Measurements from ENCODE around the gene GSDME.

Gene GSDME

GRCh38 chr7:24701261-24702235 is 55.7 kb downstream of the GSDME start:
- no peaks in the 10 kb centered on the region for H3K27me3 ChIP-seq (ENCODE audit: insufficient read depth, poor library complexity, severe bottlenecking)
- DNase-seq (ENCODE audit: low read depth in 1 of 2, low spot score in 1 of 2): no peak
- TF ChIP-seq GABPA (IDR thresholded peaks at IDR 0.05; ENCODE audit: low read depth): no peak
- TF ChIP-seq REST (IDR thresholded peaks at IDR 0.05; ENCODE audit: insufficient replicate concordance, low read depth): no peak
- TF ChIP-seq CTCF (IDR thresholded peaks at IDR 0.05; ENCODE audit: insufficient read depth, low read length): no peak
- TF ChIP-seq POLR2AphosphoS5 (IDR thresholded peaks at IDR 0.05; ENCODE audit: low read depth): no peak
- TF ChIP-seq SPI1 (IDR thresholded peaks at IDR 0.05; ENCODE audit: borderline replicate concordance, low read depth): no peak
- no peak overlapping the region for H3K27ac ChIP-seq (replicated peaks)
- H3K4me3 ChIP-seq (replicated peaks; ENCODE audit: insufficient read depth, low read length): no peak overlapping the region

DNA sequence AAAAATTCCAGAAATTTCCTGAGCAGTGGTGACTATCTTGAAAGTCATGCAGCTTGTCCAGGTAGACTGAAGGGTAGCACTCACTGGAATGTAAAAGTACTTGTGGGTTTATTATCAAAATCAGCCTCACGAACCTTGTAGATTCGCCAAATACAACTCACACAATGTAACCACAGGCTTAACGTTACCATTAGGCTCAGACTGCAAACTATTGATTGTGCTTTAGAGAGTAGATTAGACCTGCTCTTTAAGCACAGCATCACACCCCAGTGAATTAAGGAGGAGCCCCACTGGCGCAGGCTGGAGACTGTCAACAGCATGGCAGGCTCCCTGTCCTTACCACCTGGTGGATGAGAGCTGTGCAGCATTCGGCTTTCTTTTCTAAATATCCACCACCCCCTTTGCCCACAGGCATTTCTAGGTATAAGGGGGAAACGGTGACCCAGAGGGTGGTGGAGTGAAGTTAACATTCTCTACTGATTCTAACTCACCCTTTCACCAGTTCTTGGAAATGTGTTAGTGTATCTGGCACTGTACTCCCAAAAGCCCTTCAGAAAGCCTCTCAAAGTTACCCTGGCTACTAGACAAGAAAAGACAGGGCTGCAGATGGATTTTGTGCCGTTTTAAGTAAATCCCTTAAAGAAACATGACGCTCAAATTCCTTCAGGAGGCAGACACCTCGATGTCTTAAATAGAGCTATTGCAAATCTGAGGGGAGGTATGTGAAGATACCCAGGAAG is 56.6 kb downstream of the GSDME start:
- TF ChIP-seq CTCF (IDR thresholded peaks at IDR 0.05; ENCODE audit: insufficient read depth, low read length) (no peak), SPI1 (IDR thresholded peaks at IDR 0.05; ENCODE audit: borderline replicate concordance, low read depth) (no peak), GABPA (IDR thresholded peaks at IDR 0.05; ENCODE audit: low read depth) (no peak), REST (IDR thresholded peaks at IDR 0.05; ENCODE audit: insufficient replicate concordance, low read depth) (no peak), POLR2AphosphoS5 (IDR thresholded peaks at IDR 0.05; ENCODE audit: low read depth) (no peak)
- DNase-seq (ENCODE audit: low read depth in 1 of 2, low spot score in 1 of 2): no peak
- no peak overlapping the region for H3K4me3 ChIP-seq (replicated peaks; ENCODE audit: insufficient read depth, low read length)
- H3K27ac ChIP-seq (replicated peaks): no peak overlapping the region
- H3K27me3 ChIP-seq (ENCODE audit: insufficient read depth, poor library complexity, severe bottlenecking): no peaks in the 10 kb centered on the region

DNA sequence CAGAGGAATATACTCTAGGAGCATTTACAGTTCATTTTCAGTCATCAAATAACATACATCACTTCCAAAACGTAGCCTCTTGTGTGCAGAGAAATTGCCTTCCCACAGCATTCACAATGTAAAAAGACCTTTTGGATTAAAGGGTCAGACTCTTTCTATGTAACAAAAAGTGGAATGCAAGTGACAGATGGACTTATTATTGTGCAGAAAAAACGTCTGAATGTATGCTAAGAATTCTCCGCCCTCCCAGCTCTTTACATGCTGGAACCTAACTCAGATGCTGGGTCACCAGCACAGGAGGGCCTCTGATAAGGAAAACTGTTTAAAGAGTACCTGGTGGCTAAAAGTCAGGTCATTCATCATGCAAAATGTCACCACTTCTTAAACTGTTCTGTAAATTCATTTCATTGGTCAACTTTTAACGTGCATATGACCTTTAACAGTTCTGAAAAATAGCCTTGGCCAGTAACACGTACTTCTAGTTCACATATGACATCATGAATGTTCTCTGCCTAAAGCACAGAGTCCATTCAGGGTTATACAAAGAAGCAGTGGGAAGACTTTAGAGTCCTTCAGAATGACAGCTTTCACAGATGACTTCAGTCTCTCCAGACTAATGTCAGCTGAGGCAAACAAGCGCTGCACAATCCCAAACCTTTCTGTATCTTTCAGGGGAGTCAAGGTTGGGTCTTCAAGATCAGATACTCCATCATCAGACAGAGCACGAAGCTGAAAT is 58.6 kb downstream of the GSDME start:
- Histone ChIP-seq H3K4me3 (replicated peaks; ENCODE audit: insufficient read depth, low read length) (no peak overlapping the region), H3K27me3 (ENCODE audit: insufficient read depth, poor library complexity, severe bottlenecking) (no peaks in the 10 kb centered on the region), H3K27ac (replicated peaks) (no peak overlapping the region)
- DNase-seq (ENCODE audit: low read depth in 1 of 2, low spot score in 1 of 2): no peak
- TF ChIP-seq POLR2AphosphoS5 (IDR thresholded peaks at IDR 0.05; ENCODE audit: low read depth): no peak
- no peak for TF ChIP-seq GABPA (IDR thresholded peaks at IDR 0.05; ENCODE audit: low read depth)
- no peak for TF ChIP-seq CTCF (IDR thresholded peaks at IDR 0.05; ENCODE audit: insufficient read depth, low read length)
- TF ChIP-seq SPI1 (IDR thresholded peaks at IDR 0.05; ENCODE audit: borderline replicate concordance, low read depth): no peak
- TF ChIP-seq REST (IDR thresholded peaks at IDR 0.05; ENCODE audit: insufficient replicate concordance, low read depth): no peak

Data from HL-60 (cell line).